ENCODE data around the gene MT2A. TPM values are rescaled to one million over a fixed set of nuclear protein-coding genes. Genes with fewer than 3 reads are reported as not detected.
A peak's percentile ranks its signal among the peaks of the same experiment; 100 is the strongest.

MT2A gene
- total and polyA plus RNA-seq, 3 donors from 2014 or later: 20.1 to 77.1 (median 30.7) TPM

DNA sequence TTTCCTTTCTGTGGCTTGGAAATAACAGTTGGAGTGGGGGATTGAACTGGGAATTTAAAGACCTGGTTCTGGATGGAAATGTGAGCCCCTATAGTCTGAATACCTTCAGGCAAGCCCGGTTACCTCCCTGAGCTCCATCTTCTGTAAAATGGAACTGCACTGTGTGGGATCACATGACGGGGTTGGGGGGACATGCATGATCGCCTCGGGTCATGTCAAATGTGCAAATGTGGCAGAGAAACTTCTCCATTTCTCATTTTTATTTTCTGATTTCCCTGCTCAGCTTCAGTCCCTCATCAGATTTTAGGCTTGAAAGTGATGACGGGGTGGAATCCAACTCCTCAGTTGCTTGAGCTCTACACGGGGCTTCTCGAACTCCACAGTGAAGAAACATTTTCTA, 44.8 kb downstream of the MT2A start:
- Histone ChIP-seq H3K27ac (no peak overlapping the region), H3K4me3 (no peak overlapping the region), H3K36me3 (ENCODE audit: low read depth, missing control alignments) (no peaks in the 10 kb centered on the region), H3K27me3 (no peaks in the 10 kb centered on the region), H3K9me3 (no peaks in the 10 kb centered on the region), H3K4me1 (no peaks in the 10 kb centered on the region)
- intact Hi-C loops (cut with DNase I; ENCODE audit: low total_unique reads): no loop called here
- TF ChIP-seq, protein P1, sequence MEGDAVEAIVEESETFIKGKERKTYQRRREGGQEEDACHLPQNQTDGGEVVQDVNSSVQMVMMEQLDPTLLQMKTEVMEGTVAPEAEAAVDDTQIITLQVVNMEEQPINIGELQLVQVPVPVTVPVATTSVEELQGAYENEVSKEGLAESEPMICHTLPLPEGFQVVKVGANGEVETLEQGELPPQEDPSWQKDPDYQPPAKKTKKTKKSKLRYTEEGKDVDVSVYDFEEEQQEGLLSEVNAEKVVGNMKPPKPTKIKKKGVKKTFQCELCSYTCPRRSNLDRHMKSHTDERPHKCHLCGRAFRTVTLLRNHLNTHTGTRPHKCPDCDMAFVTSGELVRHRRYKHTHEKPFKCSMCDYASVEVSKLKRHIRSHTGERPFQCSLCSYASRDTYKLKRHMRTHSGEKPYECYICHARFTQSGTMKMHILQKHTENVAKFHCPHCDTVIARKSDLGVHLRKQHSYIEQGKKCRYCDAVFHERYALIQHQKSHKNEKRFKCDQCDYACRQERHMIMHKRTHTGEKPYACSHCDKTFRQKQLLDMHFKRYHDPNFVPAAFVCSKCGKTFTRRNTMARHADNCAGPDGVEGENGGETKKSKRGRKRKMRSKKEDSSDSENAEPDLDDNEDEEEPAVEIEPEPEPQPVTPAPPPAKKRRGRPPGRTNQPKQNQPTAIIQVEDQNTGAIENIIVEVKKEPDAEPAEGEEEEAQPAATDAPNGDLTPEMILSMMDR (IDR thresholded peaks at IDR 0.05): no peak
- no peak for TF ChIP-seq POLR2A (IDR thresholded peaks at IDR 0.05)
- DNase-seq: no peak
- 84 to 91% methylated on average over 7 of the region's 7 CpGs for WGBS, 2 donors

DNA sequence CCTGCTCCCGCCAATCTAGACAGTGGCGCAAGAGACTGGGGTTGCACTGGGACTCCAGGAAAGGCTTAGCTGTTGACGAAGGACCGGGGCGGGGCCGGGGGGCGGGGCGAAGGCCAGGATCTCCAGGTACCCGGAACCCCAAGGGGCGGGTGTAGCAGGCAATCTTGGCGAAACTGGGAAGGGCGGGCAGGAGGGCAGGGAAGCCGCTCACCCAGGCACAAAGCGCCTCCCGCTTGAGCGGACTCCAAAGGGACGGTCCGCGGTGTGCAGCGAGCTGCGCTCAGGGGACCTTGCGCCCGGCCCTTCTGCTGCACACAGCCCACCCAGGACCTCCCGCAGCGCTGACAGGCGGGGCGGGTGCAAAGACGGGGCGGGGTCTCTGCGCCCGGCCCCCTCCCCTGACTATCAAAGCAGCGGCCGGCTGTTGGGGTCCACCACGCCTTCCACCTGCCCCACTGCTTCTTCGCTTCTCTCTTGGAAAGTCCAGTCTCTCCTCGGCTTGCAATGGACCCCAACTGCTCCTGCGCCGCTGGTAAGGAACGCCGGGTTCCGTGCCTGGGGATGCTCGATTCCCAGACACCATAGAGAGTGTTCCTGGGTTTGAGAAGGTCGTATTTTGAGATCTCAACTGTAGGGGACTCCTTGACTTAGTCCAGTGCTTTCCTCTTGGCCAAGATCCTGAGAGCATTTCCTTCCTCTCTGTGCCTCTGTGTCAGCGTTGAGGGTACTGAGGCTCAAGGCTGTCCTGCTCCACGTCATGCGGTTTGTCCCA, 49.4 kb downstream of the MT2A start, which contains the start of gene MT1F:
Gene MT1F, plus strand, starts transcription at position 405 of the 772 bp plus-strand sequence. Its CDS starts 100 bp downstream, at position 505.
- Histone ChIP-seq H3K9me3 (no peaks in the 10 kb centered on the region), H3K27ac (peak within 1 kb of the TSS in 1 of 2 donors; percentile 25), H3K4me3 (peak within 1 kb of the TSS; percentile 29 to 60), H3K4me1 (no peaks in the 10 kb centered on the region), H3K27me3 (no peaks in the 10 kb centered on the region), H3K36me3 (ENCODE audit: low read depth, missing control alignments) (no peaks in the 10 kb centered on the region)
- 5 to 16% methylated on average over 7 to 45 of the region's 46 CpGs for WGBS, 2 donors
- intact Hi-C loops (cut with DNase I; ENCODE audit: low total_unique reads): no loop called here
- peak; percentile 85 for DNase-seq
- TF ChIP-seq POLR2A (IDR thresholded peaks at IDR 0.05): no peak
- TF ChIP-seq, protein P1 (IDR thresholded peaks at IDR 0.05): no peak

- Histone ChIP-seq H3K27ac (no peak overlapping the region), H3K4me1 (peaks cover 4% of the 10 kb centered on the region), H3K27me3 (no peaks in the 10 kb centered on the region), H3K9me3 (no peaks in the 10 kb centered on the region), H3K36me3 (ENCODE audit: low read depth, missing control alignments) (no peaks in the 10 kb centered on the region), H3K4me3 (peak overlapping the region in 1 of 2 donors; percentile 60)
- intact Hi-C loops (cut with DNase I; ENCODE audit: low total_unique reads): no loop called here
- 40% methylated on average over 9 to 10 of the region's 10 CpGs for WGBS, 2 donors
- TF ChIP-seq POLR2A (IDR thresholded peaks at IDR 0.05): no peak
- TF ChIP-seq, protein P1 (IDR thresholded peaks at IDR 0.05): no peak
- DNase-seq: no peak
Measured at GRCh38 chr16:56658327-56658875, 50.0 kb downstream of the MT2A start.

Other genes with a start within 250 kb of the MT2A start
- gene AMFR, start 183.0 kb upstream of the MT2A start, total RNA-seq: 100 to 1,000 TPM; 287 to 337 TPM
- gene AMFR, start 183.0 kb upstream of the MT2A start, polyA plus RNA-seq (ENCODE audit: insufficient read depth, low read depth, low replicate concordance): 258 TPM
- gene NUDT21, start 157.3 kb upstream of the MT2A start, total RNA-seq: 10 to 100 TPM; 67.7 to 75.3 TPM
- gene NUDT21, start 157.3 kb upstream of the MT2A start, polyA plus RNA-seq (ENCODE audit: insufficient read depth, low read depth, low replicate concordance): 224 TPM
- gene OGFOD1, start 157.0 kb upstream of the MT2A start, total RNA-seq: 10 to 100 TPM; 26.7 to 34.5 TPM
- 38.2 TPM for gene OGFOD1, start 157.0 kb upstream of the MT2A start, polyA plus RNA-seq (ENCODE audit: insufficient read depth, low read depth, low replicate concordance)
- 10 to 100 TPM; 70.3 to 83.6 TPM for gene BBS2, start 88.6 kb upstream of the MT2A start, total RNA-seq
- gene BBS2, start 88.6 kb upstream of the MT2A start, polyA plus RNA-seq (ENCODE audit: insufficient read depth, low read depth, low replicate concordance): 79.8 TPM
- not detected for gene MT4, start 43.5 kb upstream of the MT2A start, total RNA-seq
- 2.3 TPM for gene MT4, start 43.5 kb upstream of the MT2A start, polyA plus RNA-seq (ENCODE audit: insufficient read depth, low read depth, low replicate concordance)
- 1 to 10 TPM in 1 of 2 donors, not detected in 1; 4.6 TPM for gene MT3, start 19.1 kb upstream of the MT2A start, total RNA-seq
- gene MT3, start 19.1 kb upstream of the MT2A start, polyA plus RNA-seq (ENCODE audit: insufficient read depth, low read depth, low replicate concordance): 12.0 TPM
- gene MT1E, start 17.2 kb downstream of the MT2A start, total RNA-seq: 10 to 100 TPM; 10.5 to 55.4 TPM
- gene MT1E, start 17.2 kb downstream of the MT2A start, polyA plus RNA-seq (ENCODE audit: insufficient read depth, low read depth, low replicate concordance): 22.4 TPM
- 1 to 10 TPM; 2.2 to 3.7 TPM for gene MT1M, start 24.1 kb downstream of the MT2A start, total RNA-seq
- gene MT1M, start 24.1 kb downstream of the MT2A start, polyA plus RNA-seq (ENCODE audit: insufficient read depth, low read depth, low replicate concordance): 2.6 TPM
- gene MT1A, start 30.1 kb downstream of the MT2A start, total RNA-seq: 10 to 100 TPM in 1 of 2 donors, not detected in 1; 10.6 TPM
- not detected for gene MT1A, start 30.1 kb downstream of the MT2A start, polyA plus RNA-seq (ENCODE audit: insufficient read depth, low read depth, low replicate concordance)
- not detected for gene MT1B, start 43.3 kb downstream of the MT2A start, total RNA-seq
- gene MT1B, start 43.3 kb downstream of the MT2A start, polyA plus RNA-seq (ENCODE audit: insufficient read depth, low read depth, low replicate concordance): not detected
- 1 to 10 TPM; 3.6 to 8.1 TPM for gene MT1F, start 49.4 kb downstream of the MT2A start, total RNA-seq
- gene MT1F, start 49.4 kb downstream of the MT2A start, polyA plus RNA-seq (ENCODE audit: insufficient read depth, low read depth, low replicate concordance): 15.4 TPM
- gene MT1G, start 59.5 kb downstream of the MT2A start, total RNA-seq: 10 to 100 TPM in 1 of 2 donors, 1 to 10 TPM in 1; 2.1 to 11.5 TPM
- 14.7 TPM for gene MT1G, start 59.5 kb downstream of the MT2A start, polyA plus RNA-seq (ENCODE audit: insufficient read depth, low read depth, low replicate concordance)
- not detected for gene MT1H, start 61.2 kb downstream of the MT2A start, total RNA-seq
- gene MT1H, start 61.2 kb downstream of the MT2A start, polyA plus RNA-seq (ENCODE audit: insufficient read depth, low read depth, low replicate concordance): not detected
- gene MT1X, start 73.9 kb downstream of the MT2A start, total RNA-seq: 100 to 1,000 TPM in 1 of 2 donors, 10 to 100 TPM in 1; 77.0 to 180 TPM
- gene MT1X, start 73.9 kb downstream of the MT2A start, polyA plus RNA-seq (ENCODE audit: insufficient read depth, low read depth, low replicate concordance): 51.7 TPM
- 100 to 1,000 TPM in 1 of 2 donors, 10 to 100 TPM in 1; 94.2 to 102 TPM for gene NUP93, start 121.5 kb downstream of the MT2A start, total RNA-seq
- gene NUP93, start 121.5 kb downstream of the MT2A start, polyA plus RNA-seq (ENCODE audit: insufficient read depth, low read depth, low replicate concordance): 147 TPM